Gastrocnemius medialis (tissue), 4 donors: ENCODE measurements around the gene ATF4.

ENCODE experiments used
- CTCF ChIP-seq, 5 experiments: fragments of 450-650 bp in 3 of 5; fragments of 200-600 bp in 2 of 5; sonication (generic) in 2 of 5; IDR thresholded peaks in 4 of 5; conservative IDR thresholded peaks in 1 of 5; 1 replicate in 4 of 5; 2 replicates in 1 of 5; pipeline ENCODE4 v1.5.1; 2016 to 2019; ENCODE audit warnings: antibody characterized with exemption in 5 of 5, mild to moderate bottlenecking in 3 of 5, moderate library complexity in 3 of 5
- POLR2A ChIP-seq, 2 donors: fragments of 450-650 bp; IDR thresholded peaks; one replicate each; pipeline ENCODE4 v1.6.1; 2017; ENCODE audit warnings: antibody characterized with exemption in 2 of 2, mild to moderate bottlenecking in 2 of 2, moderate library complexity in 2 of 2

- TF ChIP-seq CTCF (IDR thresholded peaks at IDR 0.05 in 4 of 5, conservative IDR thresholded peaks at IDR 0.05 in 1 of 5) (no peak), POLR2A (IDR thresholded peaks at IDR 0.05) (no peak)
Measured at GRCh38 chr22:39518996-39519680, 1.2 kb upstream of the ATF4 start.
